ENCODE measurements around the gene TEX38.

Gene TEX38

DNA sequence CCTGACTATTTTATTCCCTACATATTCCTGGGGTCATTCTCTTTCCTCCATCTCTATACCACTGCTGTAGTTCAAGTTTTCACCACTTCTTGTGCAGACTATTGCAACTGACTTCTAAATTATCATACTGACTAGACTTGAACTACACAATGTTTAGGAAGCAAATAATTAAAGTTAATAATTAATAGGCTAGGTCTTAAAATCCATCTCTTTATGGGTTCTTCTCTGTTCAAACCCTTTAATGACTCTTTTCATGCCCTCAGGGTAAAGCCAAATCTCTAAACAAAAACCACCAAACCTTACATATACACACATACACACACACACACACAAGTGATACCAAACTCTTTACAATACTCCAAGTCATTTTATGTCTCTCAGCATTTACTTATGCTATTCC is 32.7 kb upstream of the TEX38 start:
- TF ChIP-seq, protein P1, sequence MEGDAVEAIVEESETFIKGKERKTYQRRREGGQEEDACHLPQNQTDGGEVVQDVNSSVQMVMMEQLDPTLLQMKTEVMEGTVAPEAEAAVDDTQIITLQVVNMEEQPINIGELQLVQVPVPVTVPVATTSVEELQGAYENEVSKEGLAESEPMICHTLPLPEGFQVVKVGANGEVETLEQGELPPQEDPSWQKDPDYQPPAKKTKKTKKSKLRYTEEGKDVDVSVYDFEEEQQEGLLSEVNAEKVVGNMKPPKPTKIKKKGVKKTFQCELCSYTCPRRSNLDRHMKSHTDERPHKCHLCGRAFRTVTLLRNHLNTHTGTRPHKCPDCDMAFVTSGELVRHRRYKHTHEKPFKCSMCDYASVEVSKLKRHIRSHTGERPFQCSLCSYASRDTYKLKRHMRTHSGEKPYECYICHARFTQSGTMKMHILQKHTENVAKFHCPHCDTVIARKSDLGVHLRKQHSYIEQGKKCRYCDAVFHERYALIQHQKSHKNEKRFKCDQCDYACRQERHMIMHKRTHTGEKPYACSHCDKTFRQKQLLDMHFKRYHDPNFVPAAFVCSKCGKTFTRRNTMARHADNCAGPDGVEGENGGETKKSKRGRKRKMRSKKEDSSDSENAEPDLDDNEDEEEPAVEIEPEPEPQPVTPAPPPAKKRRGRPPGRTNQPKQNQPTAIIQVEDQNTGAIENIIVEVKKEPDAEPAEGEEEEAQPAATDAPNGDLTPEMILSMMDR (IDR thresholded peaks at IDR 0.05): no peak

DNA sequence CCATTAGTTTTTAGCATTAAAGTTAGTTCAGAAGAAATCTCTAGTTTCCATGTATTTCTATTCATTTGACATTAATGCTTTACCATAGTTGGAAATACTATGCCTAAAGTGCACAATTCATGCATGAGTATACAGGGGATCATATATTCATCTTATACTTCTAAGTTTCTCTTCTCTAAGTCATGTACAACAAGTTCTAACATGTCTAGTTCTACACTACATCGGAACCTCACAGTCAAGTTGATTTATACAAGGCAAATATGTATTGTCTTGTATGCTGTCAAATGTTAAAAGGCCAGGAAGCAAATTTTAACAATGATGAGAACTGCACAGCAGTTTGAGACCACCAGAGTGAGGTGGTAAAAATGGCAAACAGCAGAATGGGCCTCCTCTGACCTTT is 32.1 kb upstream of the TEX38 start:
- TF ChIP-seq, protein P1 (IDR thresholded peaks at IDR 0.05): no peak

DNA sequence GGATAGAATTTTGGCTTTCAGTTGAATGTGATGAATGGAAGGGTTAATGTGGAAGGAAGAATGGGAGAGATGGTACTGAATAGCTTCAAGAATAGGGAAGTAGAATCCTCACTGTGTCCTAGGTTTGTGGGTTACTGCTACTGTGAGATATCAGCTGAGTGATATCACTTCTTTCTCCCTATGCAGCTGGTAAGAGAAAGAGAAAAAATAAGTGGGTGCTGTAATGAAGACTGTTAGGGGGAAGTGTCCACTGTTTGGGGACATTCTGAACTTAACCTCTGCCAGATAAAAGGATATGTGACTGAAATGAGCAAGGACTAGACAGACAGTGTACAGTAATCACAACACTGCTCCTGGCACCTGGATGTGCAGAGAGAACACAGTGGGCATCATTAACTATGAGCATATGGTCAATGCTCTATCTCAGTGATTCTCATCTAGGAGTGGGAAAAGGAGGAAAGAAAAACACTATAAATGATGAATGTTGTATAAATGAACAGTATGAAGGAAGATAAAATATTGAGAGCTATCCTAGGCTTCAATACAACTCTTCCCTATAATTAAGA is 29.5 kb upstream of the TEX38 start:
- TF ChIP-seq, protein P1 (IDR thresholded peaks at IDR 0.05): no peak

DNA sequence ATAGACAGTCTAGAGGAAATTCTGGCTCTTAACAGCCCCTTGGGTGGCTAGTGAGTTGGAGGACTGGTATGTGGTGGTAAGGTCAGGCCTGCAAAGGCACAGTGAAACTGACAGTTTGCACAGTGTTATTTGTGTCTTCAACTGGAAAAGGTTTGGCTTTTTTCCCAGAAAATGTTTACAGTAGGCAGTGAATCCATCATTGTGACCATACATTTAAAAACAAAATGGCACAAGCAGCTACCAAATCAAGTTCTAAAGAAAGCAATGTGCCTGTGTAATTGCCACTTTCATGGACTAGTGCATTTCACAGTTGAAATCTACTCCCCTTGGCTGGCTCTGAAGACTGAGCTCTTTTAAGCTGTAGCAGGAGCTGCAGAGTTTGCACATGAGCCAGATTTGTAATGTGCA is 28.3 kb upstream of the TEX38 start:
- TF ChIP-seq, protein P1 (IDR thresholded peaks at IDR 0.05): no peak

DNA sequence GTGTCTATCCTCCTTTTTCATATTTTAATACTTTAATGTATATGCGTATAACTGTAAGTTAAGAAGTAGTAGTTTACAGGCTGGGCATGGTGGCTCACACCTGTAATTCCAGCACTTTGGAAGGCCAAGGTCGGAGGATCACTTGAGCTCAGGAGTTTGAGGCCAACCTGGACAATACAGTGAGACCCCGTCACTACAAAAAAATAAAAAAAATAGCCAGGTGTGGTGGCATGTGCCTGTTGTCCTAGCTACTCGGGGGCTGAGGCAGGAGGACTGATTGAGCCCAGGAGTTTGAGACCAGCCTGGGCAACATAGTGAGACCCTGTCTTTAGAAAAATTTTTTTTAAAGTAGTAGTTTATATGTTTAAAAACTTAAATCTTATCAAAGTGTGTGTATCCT is 25.8 kb upstream of the TEX38 start:
- TF ChIP-seq, protein P1 (IDR thresholded peaks at IDR 0.05): no peak

DNA sequence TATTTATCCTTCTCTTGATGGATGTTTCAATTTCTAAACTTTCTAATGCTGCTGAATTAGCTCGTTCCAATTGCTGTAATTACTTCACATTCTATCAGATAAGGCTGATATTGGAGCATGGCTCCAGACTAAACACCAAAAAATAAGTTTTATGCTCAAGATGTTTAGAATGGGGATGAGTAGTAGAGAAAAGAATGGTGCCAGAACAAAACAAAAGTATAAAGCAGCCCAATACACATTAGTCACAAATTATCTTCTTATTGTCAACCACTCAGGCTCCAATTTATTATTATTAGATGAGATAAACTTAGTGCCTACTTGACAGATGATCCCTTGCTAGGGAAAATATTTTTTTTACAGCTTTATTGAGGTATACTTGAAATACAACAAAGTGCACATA is 25.3 kb upstream of the TEX38 start:
- TF ChIP-seq, protein P1 (IDR thresholded peaks at IDR 0.05): no peak

DNA sequence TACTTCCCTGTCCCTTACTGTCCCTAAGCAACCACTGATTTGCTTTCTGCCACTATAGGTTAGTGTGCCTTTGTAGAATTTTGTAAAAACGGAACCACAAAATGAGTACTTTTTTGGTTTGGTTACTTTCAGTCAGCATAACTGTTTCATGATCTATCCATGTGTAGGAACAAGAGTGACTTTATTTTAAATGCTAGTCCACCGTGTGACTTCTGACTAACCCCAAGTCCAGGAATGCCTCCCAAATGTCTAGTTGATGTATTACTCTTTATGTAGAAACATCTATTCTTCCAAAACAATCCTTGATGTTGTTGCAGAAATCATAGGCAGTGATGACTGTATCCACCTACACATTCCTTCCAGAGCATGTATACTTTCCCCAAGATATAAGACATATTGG is 24.8 kb upstream of the TEX38 start:
- TF ChIP-seq, protein P1 (IDR thresholded peaks at IDR 0.05): no peak

DNA sequence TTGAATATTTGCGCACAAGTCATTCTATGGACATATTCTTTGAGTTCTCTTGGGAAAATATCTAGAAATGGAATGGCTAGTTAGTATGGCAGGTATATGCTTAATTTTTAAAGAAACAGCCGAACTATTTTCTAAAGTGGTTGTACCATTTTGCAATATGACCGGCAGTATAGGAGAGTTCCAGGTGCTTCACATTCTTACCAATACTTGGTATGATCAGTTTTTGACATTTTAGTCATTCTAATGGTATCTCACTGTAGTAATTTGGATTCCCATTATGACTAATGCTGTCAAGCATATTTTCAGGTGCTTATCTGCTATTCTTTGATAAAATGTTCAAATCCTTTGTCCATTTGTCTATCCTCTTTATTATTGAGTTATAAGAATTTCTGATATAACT is 24.0 kb upstream of the TEX38 start:
- TF ChIP-seq, protein P1 (IDR thresholded peaks at IDR 0.05): no peak

Measured in LNCAP (cell line).